Nucleus accumbens (tissue), 56 donors: ENCODE data around the gene CTSL.
"Not testable (repeated sequence)": the region's sequence is repeated elsewhere in the genome, so short reads cannot be mapped to it uniquely, and the experiment has no call there.

Source experiments
- DNase-seq, 56 donors: peaks; one replicate each; lab custom pipeline; 2025; lab: John Stamatoyannopoulos, UW

CTSL gene

DNA sequence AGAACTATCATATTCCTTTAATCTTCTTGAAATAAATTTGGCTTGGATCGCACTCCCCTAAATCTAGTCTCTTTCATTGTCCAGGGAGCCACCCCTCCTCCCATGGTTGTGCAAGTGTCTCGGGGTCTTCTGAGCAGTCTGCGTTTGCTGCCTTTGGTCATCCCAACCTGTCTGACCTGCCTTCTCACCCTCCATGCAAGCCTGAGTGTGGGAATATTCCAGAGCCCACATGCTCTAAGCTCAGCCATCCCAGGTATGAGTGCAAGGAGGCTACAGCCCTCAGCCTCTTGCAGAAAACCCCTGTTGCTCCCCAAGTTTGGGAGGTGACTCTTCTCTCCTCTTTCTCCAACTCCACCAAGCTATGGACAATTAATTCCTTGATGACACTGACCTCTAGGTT is 7.7 kb upstream of the CTSL start:
- no peak for DNase-seq

DNA sequence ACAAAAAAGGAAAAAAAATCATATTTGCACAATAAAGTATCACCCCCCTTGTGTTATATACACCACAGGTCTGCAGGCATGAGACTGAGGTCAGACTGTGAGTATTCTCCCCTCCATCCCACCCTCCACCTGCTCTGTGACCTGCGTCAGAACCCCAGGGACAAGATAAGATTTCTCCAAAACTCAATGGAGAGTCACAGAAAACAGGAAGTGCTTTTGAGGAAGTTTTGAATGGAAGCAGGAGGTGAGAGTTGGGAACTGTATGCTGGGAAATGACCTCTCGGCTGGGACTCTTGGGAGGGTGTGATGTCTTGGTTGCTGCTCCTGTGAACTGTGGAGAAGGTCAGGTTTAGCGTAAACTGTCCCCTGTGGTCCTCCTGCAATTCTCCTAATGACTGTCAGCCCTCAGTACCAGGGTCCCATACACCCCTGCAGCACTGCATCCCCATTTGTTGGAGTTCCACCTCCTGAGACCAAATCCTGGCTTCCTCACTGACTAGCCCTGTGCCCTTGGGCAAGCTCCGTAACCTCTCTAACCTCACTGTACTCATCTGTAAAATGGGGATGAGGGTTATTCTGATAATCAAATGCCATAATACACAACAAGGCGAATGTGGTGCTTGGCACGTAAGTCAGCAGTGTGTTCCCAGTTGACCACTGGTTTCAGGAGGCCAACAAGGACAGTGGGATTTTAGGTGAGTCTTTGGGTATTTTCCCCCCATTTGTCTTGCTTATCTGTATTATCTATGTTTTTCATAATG is 6.9 kb upstream of the CTSL start:
- no peak for DNase-seq

GRCh38 chr9:87720173-87720572 is 5.7 kb upstream of the CTSL start:
- no peak for DNase-seq

DNA sequence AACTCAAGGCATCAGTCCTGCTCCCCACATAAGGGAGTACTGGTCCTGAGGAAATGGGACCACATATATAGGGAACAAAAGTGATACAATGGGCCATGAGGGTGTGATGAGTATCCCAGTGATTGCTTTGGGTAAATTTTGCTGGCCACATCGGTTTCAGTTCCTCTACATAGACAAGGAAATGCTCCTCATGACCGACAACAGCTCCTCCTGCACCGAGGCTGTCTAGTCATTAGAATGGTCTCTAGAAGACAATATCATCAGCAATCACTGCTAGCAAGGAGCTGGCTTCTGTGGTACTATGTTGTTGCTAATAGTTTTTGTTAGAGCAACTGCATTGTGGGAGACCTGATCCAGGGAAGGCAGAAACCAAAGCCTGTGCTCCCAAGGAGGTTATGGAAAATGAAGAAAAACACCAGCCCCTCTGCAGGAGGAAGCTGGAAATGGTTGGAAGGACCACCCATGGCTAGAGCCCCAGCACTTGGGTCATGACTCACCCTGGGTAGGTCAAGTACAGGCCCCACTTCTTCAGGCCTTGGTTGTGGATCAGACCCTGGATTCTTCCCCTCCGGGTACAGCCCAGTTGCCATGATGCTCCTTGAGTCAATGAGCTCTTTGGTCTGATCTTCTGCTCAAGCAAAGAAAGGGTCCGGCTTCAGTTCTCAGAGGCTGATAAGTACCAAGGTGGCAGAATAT is 3.4 kb upstream of the CTSL start:
- peak in 8 of 56 donors; percentile 5 to 41 (median 16) for DNase-seq

DNA sequence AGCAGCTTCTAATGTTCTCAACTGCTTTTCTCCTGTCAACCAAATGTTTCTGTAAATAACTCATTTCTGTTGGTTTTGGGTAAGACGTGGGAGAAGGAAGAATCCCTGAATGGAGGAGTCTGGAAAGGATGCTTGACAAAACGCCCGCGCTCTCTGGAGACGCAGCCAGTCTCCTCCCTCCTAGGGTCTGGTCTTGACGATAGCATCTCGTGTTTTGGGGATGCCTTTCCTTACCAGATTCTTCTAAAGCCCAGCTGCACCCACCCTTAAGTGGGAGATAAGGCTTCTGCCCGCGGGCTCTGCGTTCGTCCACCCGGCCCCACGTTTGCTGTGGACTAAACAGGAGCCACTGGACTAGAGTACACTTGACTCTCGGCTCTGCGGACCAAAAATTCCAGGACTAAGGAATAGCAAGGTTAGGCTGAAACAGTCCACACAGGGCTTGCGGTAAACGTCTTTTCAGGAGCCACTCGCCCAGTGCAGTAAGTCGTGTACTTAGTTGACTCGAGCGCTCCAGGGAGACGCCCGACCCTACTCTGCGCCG is 491 bp upstream of the CTSL start:
- peak in 21 of 56 donors; percentile 6 to 78 (median 56) for DNase-seq

DNA sequence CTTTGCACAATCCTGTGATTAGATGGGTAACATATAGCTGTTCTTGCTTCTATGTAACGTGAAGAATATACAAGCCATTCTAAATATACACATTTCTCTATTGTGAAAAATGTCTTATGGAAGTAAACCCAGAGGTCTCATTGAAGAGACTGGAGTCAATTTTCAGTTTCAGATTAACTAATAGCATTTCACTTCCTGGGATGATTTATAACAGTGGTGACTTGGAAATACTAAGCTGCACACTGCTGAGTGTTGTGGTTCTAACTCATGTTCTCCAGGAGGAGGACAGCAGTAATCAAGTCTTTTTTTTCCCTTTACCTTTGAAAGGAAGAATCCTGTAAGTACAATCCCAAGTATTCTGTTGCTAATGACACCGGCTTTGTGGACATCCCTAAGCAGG is 3.3 kb downstream of the CTSL start:
- no peak for DNase-seq

DNA sequence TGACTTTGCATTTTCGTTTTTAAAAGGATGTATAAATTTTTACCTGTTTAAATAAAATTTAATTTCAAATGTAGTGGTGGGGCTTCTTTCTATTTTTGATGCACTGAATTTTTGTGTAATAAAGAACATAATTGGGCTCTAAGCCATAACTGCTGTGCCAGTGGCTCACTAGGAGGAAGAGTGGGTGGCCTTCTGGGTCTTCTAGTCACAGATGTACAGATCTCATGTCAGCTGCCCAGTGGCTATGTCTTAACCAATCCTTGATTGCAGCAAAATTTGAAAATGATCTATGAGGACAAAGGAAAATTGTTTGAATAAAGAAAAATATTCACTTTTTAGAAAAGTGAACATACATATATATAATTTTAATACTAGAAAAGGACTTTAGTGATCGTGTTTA is 5.4 kb downstream of the CTSL start:
- no peak for DNase-seq

DNA sequence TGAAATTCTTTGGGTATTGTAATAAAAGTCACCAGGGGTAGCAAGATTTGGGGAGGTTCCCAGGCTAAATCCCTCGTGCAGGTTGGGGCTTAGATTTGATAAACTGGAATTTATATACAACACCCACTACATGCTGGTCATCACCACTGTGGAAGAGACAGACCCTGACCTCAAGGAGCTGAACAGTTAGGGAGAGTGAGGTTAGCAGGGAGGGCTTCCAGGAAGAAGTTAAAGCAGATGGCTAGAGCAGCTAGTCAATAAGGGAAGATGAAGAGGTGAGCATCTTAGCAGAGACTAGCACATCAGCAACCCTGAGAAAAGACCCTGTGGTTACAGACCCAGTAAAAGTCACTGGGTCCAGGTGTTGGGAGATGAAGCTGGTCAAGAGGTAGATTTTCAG is 6.4 kb downstream of the CTSL start:
- no peak for DNase-seq

DNA sequence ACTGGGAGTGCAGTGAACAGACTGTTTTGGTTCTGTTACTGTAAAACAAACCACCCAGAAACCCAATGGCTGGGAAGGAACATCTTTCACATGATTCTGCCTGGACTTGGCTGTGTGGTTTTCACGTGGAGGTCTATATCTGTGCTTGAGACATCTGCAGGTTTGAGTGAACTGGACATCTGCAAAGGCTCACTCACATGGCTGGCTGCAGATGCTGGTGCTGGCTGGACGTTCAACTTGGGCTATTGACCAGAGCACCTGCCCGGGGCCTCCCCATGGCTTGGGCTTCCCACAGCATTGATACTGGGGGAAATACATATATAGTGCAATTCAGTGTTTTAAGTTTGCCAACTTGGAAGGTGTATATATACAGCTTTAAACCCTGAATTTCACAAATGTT is 6.8 kb downstream of the CTSL start:
- no peak for DNase-seq

DNA sequence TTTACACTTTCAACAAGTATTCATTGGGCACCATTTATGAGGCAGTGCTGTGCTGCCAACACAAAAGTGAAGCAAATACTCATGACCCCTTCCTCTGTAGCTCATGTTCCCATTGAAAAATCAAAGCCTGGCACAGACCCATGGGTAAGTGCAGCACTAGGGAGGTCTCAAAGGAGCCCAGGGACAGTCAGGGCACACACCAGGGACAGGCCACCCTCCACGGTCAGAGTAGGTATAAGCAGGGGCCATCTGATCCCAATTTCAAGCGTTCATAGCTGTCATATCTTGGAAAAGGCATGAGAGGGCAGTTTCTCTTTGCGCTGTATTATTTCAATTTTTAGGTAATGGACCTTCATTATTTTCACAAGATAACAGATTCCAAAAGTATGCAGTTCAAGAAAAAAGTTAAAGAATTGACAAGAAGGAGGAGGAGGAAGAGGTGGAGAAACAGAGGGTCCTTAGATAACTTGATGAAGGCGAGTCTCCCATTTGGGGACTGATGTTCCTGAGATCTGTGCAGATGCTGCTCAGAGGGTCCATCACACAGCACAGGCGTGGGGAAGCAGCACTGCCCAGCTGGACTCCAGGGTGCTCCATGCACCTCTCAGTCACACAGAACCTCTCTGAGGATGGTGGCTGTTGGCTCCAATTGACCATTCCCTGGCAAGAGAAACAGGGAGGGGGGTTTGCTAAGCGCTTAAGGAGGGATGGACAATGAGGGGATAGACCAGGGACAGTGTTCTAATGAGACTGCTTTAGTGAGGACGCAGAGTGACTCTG is 7.5 kb downstream of the CTSL start:
- no peak for DNase-seq

DNA sequence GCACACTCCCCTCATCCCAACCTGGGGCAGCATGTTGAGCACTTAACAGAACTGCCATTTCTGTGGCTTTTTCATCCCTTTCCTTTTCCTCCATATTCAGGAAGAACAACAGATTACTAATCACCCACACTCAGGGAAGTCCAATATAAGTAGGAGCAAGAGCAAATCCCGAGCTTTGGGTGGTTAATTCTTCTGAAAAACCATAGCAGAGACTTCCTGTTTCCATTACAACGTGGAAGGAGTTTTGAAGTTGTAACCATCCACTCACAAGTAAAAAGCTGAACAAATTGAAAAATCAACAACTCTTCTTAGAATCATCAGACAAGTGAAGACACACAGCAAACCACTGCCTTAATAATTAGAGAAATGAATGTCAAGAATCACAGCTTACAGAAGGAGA is 8.2 kb downstream of the CTSL start:
- DNase-seq = no peak

GRCh38 chr9:87739546-87739945 is 13.6 kb downstream of the CTSL start:
- no peak for DNase-seq

DNA sequence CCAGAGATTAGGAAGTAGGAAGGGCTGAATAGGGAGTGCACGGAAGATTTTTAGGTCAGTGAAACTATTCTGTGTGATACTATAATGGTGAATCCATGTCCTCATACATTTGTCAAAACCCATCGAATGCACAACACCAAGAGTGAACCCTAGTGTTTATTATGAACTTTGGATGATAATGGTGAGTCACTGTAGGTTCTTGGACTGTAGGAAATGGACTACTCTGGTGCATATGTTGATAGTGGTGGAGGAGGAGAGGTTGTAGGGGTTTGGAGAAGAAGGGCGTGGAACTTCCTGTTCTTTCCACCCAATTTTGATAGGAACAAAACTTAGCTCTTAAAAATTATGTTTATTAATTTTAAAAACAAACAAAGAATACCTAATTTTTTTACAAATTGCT is 14.3 kb downstream of the CTSL start:
- DNase-seq = no peak

DNA sequence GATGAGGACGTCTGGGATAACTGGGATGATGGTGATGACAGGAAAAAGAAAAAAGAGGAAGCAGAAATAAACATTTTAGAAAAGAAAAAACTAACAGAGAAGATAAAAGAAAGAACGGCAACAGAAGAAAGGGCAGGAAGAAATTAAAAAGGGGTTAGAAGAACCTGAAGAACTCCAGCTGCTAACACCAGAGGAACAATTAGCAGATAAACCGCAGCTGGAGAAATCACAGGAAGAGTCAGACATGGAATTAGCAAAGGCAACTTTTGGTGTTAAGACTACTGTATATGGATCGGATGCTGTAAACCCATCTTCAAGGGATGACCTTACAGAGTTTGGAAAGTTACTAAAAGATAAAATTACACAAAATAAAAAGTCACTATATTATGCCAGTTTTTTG is 15.4 kb downstream of the CTSL start:
- no peak for DNase-seq

GRCh38 chr9:87741891-87742290 is 16.0 kb downstream of the CTSL start:
- DNase-seq = no peak

GRCh38 chr9:87742813-87743428 is 17.0 kb downstream of the CTSL start:
- no peak for DNase-seq

- not testable (repeated sequence) for DNase-seq
Observed at GRCh38 chr9:87744247-87744646, 18.3 kb downstream of the CTSL start.

DNA sequence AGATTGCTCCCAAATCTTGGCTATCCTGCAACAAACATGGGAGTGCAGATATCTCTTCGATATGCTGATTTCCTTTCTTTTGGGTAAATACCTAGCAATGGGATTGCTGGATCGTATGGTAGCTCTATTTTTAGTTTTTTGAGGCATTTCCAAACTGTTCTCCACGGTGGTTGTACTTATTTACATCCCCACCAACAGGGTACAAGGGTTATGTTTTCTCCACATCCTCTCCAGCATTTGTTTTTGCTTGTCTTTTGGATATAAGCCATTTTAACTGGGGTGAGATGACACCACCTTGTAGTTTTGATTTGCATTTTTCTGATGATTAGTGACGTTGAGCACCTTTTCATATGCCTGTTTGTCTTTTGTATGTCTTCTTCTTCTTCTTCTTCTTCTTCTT is 20.3 kb downstream of the CTSL start:
- DNase-seq = no peak

DNA sequence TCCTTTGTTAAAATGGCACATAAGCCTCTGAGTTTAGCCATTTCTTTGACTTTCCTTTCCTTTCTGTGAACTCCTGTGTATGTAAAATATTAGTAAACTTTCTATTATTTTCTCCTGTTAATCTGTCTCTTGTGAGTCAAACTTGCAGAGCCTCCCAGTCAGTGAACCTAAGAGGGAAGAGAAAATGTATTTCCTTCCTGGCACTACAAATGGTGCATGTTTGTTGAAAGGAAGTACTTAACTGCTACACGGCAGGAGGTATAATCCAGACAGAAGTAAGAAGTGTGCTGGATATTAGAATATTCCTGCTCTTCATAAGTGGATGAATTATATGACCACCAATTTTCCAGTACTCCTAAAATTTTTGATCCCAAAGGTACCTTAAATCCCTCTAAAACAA is 23.0 kb downstream of the CTSL start:
- DNase-seq = no peak

DNA sequence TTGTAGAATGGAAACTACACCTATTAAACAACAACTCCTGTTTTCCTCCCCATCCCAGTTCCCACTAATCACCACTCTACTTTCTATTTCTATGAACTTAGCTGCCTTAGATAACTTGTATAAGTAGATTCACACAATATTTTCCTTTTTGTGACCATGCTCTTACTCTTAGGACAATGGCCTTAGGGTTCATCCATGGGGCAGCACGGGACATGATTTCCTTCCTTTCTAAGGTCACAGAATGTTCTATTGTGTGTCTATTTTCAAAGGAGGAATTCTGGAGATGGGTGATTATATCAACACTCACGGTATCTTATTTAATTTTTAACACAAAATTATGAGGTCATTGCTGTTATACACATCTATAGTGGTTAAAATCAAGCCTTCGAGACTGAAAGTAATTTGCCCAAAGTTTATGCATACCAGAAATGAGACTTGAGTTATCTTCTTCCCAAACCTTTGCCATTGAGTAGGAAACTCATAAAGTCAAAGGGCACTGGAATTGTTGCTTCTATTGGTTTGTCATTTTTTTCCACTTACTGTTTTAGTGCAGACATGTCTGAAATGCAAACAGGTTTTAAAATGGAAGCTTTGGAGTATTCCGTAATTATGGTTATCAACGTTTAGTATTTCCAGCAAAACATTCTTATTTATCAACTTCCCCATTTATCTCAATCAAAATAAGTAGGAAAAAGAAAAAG is 23.6 kb downstream of the CTSL start:
- DNase-seq = no peak
